SHP77 (cell line): ENCODE measurements around the gene XKR3.
"Not testable (repeated sequence)": the region's sequence is repeated elsewhere in the genome, so short reads cannot be mapped to it uniquely, and the experiment has no call there.

Source experiments
- DNase-seq, 2 experiments: peaks; one replicate each; lab custom pipeline; 2025; lab: John Stamatoyannopoulos, UW

XKR3 gene

GRCh38 chr22:16824716-16825687 lies at the start of gene XKR3:
Gene XKR3, minus strand, starts transcription at chr22:16825411. Its CDS starts 17,338 bp downstream, at chr22:16808073.
- DNase-seq = no peak

GRCh38 chr22:16869640-16870039 lies 44.4 kb upstream of the XKR3 start:
- not testable (repeated sequence) for DNase-seq

GRCh38 chr22:16866167-16866566 lies 41.0 kb upstream of the XKR3 start:
- DNase-seq = no peak

- DNase-seq = not testable (repeated sequence)
These were observed 31.6 kb upstream of the XKR3 start for GRCh38 chr22:16856851-16857250.

- no peak for DNase-seq
These were observed 29.4 kb upstream of the XKR3 start for GRCh38 chr22:16854631-16855030.

GRCh38 chr22:16851268-16851996 lies 26.2 kb upstream of the XKR3 start:
- DNase-seq = not testable (repeated sequence)

- no peak for DNase-seq
These were observed 22.1 kb upstream of the XKR3 start for GRCh38 chr22:16847271-16847670.

- no peak for DNase-seq
These were observed 20.7 kb upstream of the XKR3 start for GRCh38 chr22:16845881-16846280.

GRCh38 chr22:16845465-16845864 lies 20.3 kb upstream of the XKR3 start:
- DNase-seq = no peak

- no peak for DNase-seq
These were observed 19.3 kb upstream of the XKR3 start for GRCh38 chr22:16844529-16844928.

GRCh38 chr22:16838073-16838472 lies 12.9 kb upstream of the XKR3 start:
- no peak for DNase-seq

GRCh38 chr22:16834971-16835370 lies 9.8 kb upstream of the XKR3 start:
- no peak for DNase-seq

GRCh38 chr22:16831257-16831656 lies 6.0 kb upstream of the XKR3 start:
- no peak for DNase-seq

- DNase-seq = no peak
These were observed 4.8 kb upstream of the XKR3 start for GRCh38 chr22:16829985-16830384.

- no peak for DNase-seq
These were observed 3.7 kb upstream of the XKR3 start for GRCh38 chr22:16828876-16829275.

GRCh38 chr22:16827506-16827905 lies 2.3 kb upstream of the XKR3 start:
- no peak for DNase-seq

- DNase-seq = no peak
These were observed 6.0 kb downstream of the XKR3 start for GRCh38 chr22:16819249-16819648.

- no peak for DNase-seq
These were observed 6.7 kb downstream of the XKR3 start for GRCh38 chr22:16818538-16818937.

- no peak for DNase-seq
These were observed 10.1 kb downstream of the XKR3 start for GRCh38 chr22:16815073-16815472.

GRCh38 chr22:16810188-16810802 lies 14.9 kb downstream of the XKR3 start:
- no peak for DNase-seq

- DNase-seq = no peak
These were observed 16.5 kb downstream of the XKR3 start for GRCh38 chr22:16808744-16809143.

- no peak for DNase-seq
These were observed 18.1 kb downstream of the XKR3 start for GRCh38 chr22:16807109-16807508.

- no peak for DNase-seq
These were observed 18.8 kb downstream of the XKR3 start for GRCh38 chr22:16806401-16806800.
